Neuron (in vitro differentiated cells): ENCODE data around the gene NAALAD2.
"Not testable (repeated sequence)": the region's sequence is repeated elsewhere in the genome, so short reads cannot be mapped to it uniquely, and the experiment has no call there.

Experiments used
- H2AFZ ChIP-seq: one replicate; pipeline ENCODE4 v1.6.1; 2013; ENCODE audit warnings: low read depth, mild to moderate bottlenecking, inconsistent platforms, low read length, moderate library complexity
- H3K27me3 ChIP-seq: one replicate; pipeline ENCODE4 v1.6.1; 2013; ENCODE audit warnings: low read length; ENCODE audit not compliant: insufficient read depth
- H3K36me3 ChIP-seq: one replicate; pipeline ENCODE4 v1.6.1; 2013; ENCODE audit warnings: low read length; ENCODE audit not compliant: insufficient read depth
- H3K4me1 ChIP-seq: one replicate; pipeline ENCODE4 v1.6.1; 2013; ENCODE audit warnings: low read length; ENCODE audit not compliant: insufficient read depth
- H3K4me3 ChIP-seq: 2 replicates; pipeline ENCODE4 v1.5.1; 2013; ENCODE audit warnings: mild to moderate bottlenecking, low read length, moderate library complexity
- H3K9me3 ChIP-seq: one replicate; pipeline ENCODE4 v1.6.1; 2013; ENCODE audit warnings: low read length

The NAALAD2 gene

GRCh38 chr11:90166982-90167573, 32.6 kb downstream of the NAALAD2 start:
- H3K9me3 ChIP-seq, H2AFZ ChIP-seq, H3K4me3 ChIP-seq, H3K27me3 ChIP-seq, H3K36me3 ChIP-seq, H3K4me1 ChIP-seq: not testable (repeated sequence)

- H3K4me3 ChIP-seq, H2AFZ ChIP-seq, H3K36me3 ChIP-seq, H3K9me3 ChIP-seq, H3K27me3 ChIP-seq, H3K4me1 ChIP-seq: not testable (repeated sequence)
These were observed 33.2 kb downstream of the NAALAD2 start for GRCh38 chr11:90167704-90168103.

- Histone ChIP-seq H3K4me1 (peaks cover 5% of the 10 kb centered on the region), H3K27me3 (no peaks in the 10 kb centered on the region), H3K36me3 (no peaks in the 10 kb centered on the region), H3K4me3 (no peak overlapping the region), H3K9me3 (no peaks in the 10 kb centered on the region), H2AFZ (no peak overlapping the region)
These were observed 34.1 kb downstream of the NAALAD2 start for GRCh38 chr11:90168571-90168970.

- Histone ChIP-seq H3K4me3 (no peak overlapping the region), H2AFZ (no peak overlapping the region), H3K9me3 (no peaks in the 10 kb centered on the region), H3K27me3 (no peaks in the 10 kb centered on the region), H3K4me1 (peaks cover 5% of the 10 kb centered on the region), H3K36me3 (no peaks in the 10 kb centered on the region)
These were observed 36.9 kb downstream of the NAALAD2 start for GRCh38 chr11:90171359-90171758.

GRCh38 chr11:90176069-90176468, 41.6 kb downstream of the NAALAD2 start:
- Histone ChIP-seq H3K9me3 (no peaks in the 10 kb centered on the region), H2AFZ (no peak overlapping the region), H3K4me3 (no peak overlapping the region), H3K27me3 (no peaks in the 10 kb centered on the region), H3K4me1 (no peaks in the 10 kb centered on the region), H3K36me3 (no peaks in the 10 kb centered on the region)

- no peaks in the 10 kb centered on the region for H3K36me3 ChIP-seq
- no peaks in the 10 kb centered on the region for H3K27me3 ChIP-seq
- H2AFZ ChIP-seq: no peak overlapping the region
- no peaks in the 10 kb centered on the region for H3K9me3 ChIP-seq
- no peaks in the 10 kb centered on the region for H3K4me1 ChIP-seq
- H3K4me3 ChIP-seq: no peak overlapping the region
These were observed 44.3 kb downstream of the NAALAD2 start for GRCh38 chr11:90178751-90179150.

- H3K36me3 ChIP-seq: no peaks in the 10 kb centered on the region
These were observed 45.5 kb downstream of the NAALAD2 start for GRCh38 chr11:90179923-90180322.

GRCh38 chr11:90187839-90188238, 53.4 kb downstream of the NAALAD2 start:
- H2AFZ ChIP-seq: no peak overlapping the region
- H3K9me3 ChIP-seq: no peaks in the 10 kb centered on the region
- no peaks in the 10 kb centered on the region for H3K36me3 ChIP-seq
- H3K4me1 ChIP-seq: no peaks in the 10 kb centered on the region
- H3K27me3 ChIP-seq: no peaks in the 10 kb centered on the region
- no peak overlapping the region for H3K4me3 ChIP-seq

More at GRCh38 chr11:90179923-90180322, 45.5 kb downstream of the NAALAD2 start:
- H3K4me3 ChIP-seq: no peak overlapping the region
- H3K9me3 ChIP-seq: no peaks in the 10 kb centered on the region
- no peak overlapping the region for H2AFZ ChIP-seq
- no peaks in the 10 kb centered on the region for H3K27me3 ChIP-seq
- H3K4me1 ChIP-seq: no peaks in the 10 kb centered on the region

- Histone ChIP-seq H3K9me3 (no peaks in the 10 kb centered on the region), H3K4me1 (no peaks in the 10 kb centered on the region), H3K4me3 (no peak overlapping the region), H2AFZ (no peak overlapping the region), H3K27me3 (no peaks in the 10 kb centered on the region), H3K36me3 (no peaks in the 10 kb centered on the region)
These were observed 54.5 kb downstream of the NAALAD2 start for GRCh38 chr11:90189011-90189410.

- Histone ChIP-seq H3K9me3 (no peaks in the 10 kb centered on the region), H3K4me3 (no peak overlapping the region), H2AFZ (no peak overlapping the region), H3K27me3 (no peaks in the 10 kb centered on the region), H3K36me3 (peaks cover 9% of the 10 kb centered on the region), H3K4me1 (no peaks in the 10 kb centered on the region)
These were observed 58.6 kb downstream of the NAALAD2 start for GRCh38 chr11:90192869-90193582.

GRCh38 chr11:90197377-90197776, 62.9 kb downstream of the NAALAD2 start:
- H3K4me3 ChIP-seq: no peak overlapping the region
- H3K36me3 ChIP-seq: peaks cover 19% of the 10 kb centered on the region
- H3K9me3 ChIP-seq: no peaks in the 10 kb centered on the region
- no peaks in the 10 kb centered on the region for H3K4me1 ChIP-seq
- no peaks in the 10 kb centered on the region for H3K27me3 ChIP-seq
- H2AFZ ChIP-seq: no peak overlapping the region

- no peaks in the 10 kb centered on the region for H3K4me1 ChIP-seq
- H3K36me3 ChIP-seq: peaks cover 35% of the 10 kb centered on the region
These were observed 67.9 kb downstream of the NAALAD2 start for GRCh38 chr11:90202342-90202741.

GRCh38 chr11:90204407-90204806, 69.9 kb downstream of the NAALAD2 start:
- Histone ChIP-seq H3K27me3 (no peaks in the 10 kb centered on the region), H3K4me3 (no peak overlapping the region), H3K36me3 (peaks cover 40% of the 10 kb centered on the region), H3K4me1 (no peaks in the 10 kb centered on the region), H3K9me3 (no peaks in the 10 kb centered on the region), H2AFZ (no peak overlapping the region)

More at GRCh38 chr11:90202342-90202741, 67.9 kb downstream of the NAALAD2 start:
- H3K27me3 ChIP-seq: no peaks in the 10 kb centered on the region
- H3K4me3 ChIP-seq: no peak overlapping the region
- no peaks in the 10 kb centered on the region for H3K9me3 ChIP-seq
- no peak overlapping the region for H2AFZ ChIP-seq
